GM12873 (cell line): ENCODE data around the gene ACSM2B.

Source experiments
- TF ChIP-seq, protein P1 (sequence below): IDR thresholded peaks from 2 replicates; pipeline ENCODE4 v1.5.1; 2012; ENCODE audit warnings: low read depth, mild to moderate bottlenecking, moderate library complexity, low read length, control low read depth; ENCODE audit not compliant: insufficient read depth; ENCODE audit errors: missing control alignments

Gene ACSM2B

DNA sequence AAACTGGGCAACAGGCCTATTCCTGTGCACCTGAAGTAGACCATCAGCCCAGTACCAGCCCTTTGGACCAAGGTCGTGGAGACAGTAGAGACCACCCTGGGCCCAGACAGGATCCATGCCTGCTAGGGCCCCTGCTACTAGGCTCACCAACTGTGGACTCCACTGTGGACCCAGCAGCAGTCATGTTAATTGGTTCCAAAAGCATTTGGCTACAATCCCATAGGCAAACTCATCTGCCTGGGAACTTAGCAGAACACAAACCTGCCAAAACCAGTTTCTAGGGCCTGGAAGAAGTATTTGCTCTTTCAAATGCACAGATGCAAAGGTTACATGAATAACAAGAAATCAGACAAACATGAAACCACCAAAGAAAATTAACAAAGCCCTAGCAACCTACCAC lies 71.7 kb downstream of the ACSM2B start:
- TF ChIP-seq, protein P1, sequence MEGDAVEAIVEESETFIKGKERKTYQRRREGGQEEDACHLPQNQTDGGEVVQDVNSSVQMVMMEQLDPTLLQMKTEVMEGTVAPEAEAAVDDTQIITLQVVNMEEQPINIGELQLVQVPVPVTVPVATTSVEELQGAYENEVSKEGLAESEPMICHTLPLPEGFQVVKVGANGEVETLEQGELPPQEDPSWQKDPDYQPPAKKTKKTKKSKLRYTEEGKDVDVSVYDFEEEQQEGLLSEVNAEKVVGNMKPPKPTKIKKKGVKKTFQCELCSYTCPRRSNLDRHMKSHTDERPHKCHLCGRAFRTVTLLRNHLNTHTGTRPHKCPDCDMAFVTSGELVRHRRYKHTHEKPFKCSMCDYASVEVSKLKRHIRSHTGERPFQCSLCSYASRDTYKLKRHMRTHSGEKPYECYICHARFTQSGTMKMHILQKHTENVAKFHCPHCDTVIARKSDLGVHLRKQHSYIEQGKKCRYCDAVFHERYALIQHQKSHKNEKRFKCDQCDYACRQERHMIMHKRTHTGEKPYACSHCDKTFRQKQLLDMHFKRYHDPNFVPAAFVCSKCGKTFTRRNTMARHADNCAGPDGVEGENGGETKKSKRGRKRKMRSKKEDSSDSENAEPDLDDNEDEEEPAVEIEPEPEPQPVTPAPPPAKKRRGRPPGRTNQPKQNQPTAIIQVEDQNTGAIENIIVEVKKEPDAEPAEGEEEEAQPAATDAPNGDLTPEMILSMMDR = no peak
